ENCODE data around the gene ADK. TPM values are rescaled to one million over a fixed set of nuclear protein-coding genes. Genes with fewer than 3 reads are reported as not detected.

ADK gene
- total and polyA plus RNA-seq, 2 experiments from 2014 or later, result 39.9 to 53.0 TPM

DNA sequence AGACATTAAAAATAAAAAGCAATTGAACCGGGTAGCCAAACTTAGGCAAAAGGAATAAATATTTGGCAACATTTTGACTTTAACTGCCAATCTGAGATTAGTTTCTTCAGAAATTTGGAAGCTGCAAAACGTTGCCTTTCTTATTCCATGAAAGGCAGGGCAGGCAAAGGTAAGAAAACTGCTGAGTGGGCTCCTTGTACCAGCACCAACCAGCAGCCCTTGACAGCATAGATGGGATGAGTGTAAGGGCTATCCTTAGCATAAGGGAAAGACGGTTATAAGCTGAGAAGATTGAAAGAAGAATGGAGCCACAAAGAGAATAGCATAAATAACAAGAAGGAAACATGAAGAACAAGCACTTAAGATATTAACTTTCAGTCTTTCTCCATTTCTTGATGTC is 29.0 kb upstream of the ADK start (continued):
- TF ChIP-seq, protein P1, sequence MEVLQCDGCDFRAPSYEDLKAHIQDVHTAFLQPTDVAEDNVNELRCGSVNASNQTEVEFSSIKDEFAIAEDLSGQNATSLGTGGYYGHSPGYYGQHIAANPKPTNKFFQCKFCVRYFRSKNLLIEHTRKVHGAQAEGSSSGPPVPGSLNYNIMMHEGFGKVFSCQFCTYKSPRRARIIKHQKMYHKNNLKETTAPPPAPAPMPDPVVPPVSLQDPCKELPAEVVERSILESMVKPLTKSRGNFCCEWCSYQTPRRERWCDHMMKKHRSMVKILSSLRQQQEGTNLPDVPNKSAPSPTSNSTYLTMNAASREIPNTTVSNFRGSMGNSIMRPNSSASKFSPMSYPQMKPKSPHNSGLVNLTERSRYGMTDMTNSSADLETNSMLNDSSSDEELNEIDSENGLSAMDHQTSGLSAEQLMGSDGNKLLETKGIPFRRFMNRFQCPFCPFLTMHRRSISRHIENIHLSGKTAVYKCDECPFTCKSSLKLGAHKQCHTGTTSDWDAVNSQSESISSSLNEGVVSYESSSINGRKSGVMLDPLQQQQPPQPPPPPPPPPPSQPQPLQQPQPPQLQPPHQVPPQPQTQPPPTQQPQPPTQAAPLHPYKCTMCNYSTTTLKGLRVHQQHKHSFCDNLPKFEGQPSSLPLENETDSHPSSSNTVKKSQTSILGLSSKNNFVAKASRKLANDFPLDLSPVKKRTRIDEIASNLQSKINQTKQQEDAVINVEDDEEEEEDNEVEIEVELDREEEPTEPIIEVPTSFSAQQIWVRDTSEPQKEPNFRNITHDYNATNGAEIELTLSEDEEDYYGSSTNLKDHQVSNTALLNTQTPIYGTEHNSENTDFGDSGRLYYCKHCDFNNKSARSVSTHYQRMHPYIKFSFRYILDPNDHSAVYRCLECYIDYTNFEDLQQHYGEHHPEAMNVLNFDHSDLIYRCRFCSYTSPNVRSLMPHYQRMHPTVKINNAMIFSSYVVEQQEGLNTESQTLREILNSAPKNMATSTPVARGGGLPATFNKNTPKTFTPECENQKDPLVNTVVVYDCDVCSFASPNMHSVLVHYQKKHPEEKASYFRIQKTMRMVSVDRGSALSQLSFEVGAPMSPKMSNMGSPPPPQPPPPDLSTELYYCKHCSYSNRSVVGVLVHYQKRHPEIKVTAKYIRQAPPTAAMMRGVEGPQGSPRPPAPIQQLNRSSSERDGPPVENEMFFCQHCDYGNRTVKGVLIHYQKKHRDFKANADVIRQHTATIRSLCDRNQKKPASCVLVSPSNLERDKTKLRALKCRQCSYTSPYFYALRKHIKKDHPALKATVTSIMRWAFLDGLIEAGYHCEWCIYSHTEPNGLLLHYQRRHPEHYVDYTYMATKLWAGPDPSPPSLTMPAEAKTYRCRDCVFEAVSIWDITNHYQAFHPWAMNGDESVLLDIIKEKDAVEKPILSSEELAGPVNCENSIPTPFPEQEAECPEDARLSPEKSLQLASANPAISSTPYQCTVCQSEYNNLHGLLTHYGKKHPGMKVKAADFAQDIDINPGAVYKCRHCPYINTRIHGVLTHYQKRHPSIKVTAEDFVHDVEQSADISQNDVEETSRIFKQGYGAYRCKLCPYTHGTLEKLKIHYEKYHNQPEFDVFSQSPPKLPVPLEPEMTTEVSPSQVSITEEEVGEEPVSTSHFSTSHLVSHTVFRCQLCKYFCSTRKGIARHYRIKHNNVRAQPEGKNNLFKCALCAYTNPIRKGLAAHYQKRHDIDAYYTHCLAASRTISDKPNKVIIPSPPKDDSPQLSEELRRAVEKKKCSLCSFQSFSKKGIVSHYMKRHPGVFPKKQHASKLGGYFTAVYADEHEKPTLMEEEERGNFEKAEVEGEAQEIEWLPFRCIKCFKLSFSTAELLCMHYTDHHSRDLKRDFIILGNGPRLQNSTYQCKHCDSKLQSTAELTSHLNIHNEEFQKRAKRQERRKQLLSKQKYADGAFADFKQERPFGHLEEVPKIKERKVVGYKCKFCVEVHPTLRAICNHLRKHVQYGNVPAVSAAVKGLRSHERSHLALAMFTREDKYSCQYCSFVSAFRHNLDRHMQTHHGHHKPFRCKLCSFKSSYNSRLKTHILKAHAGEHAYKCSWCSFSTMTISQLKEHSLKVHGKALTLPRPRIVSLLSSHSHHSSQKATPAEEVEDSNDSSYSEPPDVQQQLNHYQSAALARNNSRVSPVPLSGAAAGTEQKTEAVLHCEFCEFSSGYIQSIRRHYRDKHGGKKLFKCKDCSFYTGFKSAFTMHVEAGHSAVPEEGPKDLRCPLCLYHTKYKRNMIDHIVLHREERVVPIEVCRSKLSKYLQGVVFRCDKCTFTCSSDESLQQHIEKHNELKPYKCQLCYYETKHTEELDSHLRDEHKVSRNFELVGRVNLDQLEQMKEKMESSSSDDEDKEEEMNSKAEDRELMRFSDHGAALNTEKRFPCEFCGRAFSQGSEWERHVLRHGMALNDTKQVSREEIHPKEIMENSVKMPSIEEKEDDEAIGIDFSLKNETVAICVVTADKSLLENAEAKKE (CRISPR knock-in tag; IDR thresholded peaks at IDR 0.05), result no peak
- TF ChIP-seq ZNF114 (CRISPR knock-in tag; IDR thresholded peaks at IDR 0.05) (no peak), EZH2 (IDR thresholded peaks at IDR 0.05; ENCODE audit: low read depth, unreplicated experiment) (no peak), NANOG (IDR thresholded peaks at IDR 0.05; ENCODE audit: borderline replicate concordance) (no peak)

DNA sequence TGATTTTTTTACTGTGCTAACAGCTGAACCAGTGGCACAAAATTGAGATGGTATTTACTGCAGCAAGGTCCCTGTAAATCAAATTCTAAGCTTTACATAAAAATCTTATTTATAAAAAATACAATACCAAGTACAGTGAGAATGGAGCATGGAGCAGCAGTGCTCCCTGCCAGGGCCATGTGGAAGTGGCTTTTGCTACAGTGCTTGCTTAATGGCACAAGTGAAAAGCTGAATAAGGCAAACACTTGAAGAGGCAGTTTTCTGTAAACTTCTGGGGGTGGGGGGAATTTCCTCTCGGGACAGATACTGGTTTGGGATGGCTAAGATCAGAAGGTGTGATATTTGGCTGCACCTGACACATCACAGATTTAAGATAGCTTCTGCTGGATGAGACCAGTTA is 27.9 kb upstream of the ADK start:
- Histone ChIP-seq H3K36me3 (ENCODE audit: insufficient read depth) (peaks cover 60% of the 10 kb centered on the region), H3K4me1 (ENCODE audit: insufficient read depth) (no peaks in the 10 kb centered on the region; the same call in 1 of the 2 replicates), H3K9me2 (ENCODE audit: insufficient read depth) (no peaks in the 10 kb centered on the region), H3K79me2 (replicated peaks; ENCODE audit: insufficient read depth) (no peaks in the 10 kb centered on the region), H4K20me1 (replicated peaks; ENCODE audit: insufficient read depth) (peaks cover 13% of the 10 kb centered on the region), H3K27me3 (ENCODE audit: insufficient read depth) (no peaks in the 10 kb centered on the region), H3F3A (replicated peaks; ENCODE audit: low read depth) (peaks cover 27% of the 10 kb centered on the region), H3K27ac (ENCODE audit: low read depth) (no peak overlapping the region), H3K4me2 (no peak overlapping the region), H3K4me3 (no peak overlapping the region), H2AFZ (no peak overlapping the region)
- Mint-ChIP-seq H3K9me3 (no peaks in the 10 kb centered on the region), H3K27me3 (ENCODE audit: insufficient read depth, low read depth, poor library complexity) (peaks cover 2% of the 10 kb centered on the region), H3K36me3 (ENCODE audit: low read depth) (peaks cover 63% of the 10 kb centered on the region), H3K4me1 (no peaks in the 10 kb centered on the region), H3K27ac (no peak overlapping the region), H3K4me3 (no peak overlapping the region)
- ATAC-seq, result no peak
- DNase-seq (ENCODE audit: low spot score), result no peak
- TF ChIP-seq, protein P1 (CRISPR knock-in tag; IDR thresholded peaks at IDR 0.05), result no peak
- TF ChIP-seq, protein P2, sequence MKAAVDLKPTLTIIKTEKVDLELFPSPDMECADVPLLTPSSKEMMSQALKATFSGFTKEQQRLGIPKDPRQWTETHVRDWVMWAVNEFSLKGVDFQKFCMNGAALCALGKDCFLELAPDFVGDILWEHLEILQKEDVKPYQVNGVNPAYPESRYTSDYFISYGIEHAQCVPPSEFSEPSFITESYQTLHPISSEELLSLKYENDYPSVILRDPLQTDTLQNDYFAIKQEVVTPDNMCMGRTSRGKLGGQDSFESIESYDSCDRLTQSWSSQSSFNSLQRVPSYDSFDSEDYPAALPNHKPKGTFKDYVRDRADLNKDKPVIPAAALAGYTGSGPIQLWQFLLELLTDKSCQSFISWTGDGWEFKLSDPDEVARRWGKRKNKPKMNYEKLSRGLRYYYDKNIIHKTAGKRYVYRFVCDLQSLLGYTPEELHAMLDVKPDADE (IDR thresholded peaks at IDR 0.05), result no peak
- TF ChIP-seq, protein P3, sequence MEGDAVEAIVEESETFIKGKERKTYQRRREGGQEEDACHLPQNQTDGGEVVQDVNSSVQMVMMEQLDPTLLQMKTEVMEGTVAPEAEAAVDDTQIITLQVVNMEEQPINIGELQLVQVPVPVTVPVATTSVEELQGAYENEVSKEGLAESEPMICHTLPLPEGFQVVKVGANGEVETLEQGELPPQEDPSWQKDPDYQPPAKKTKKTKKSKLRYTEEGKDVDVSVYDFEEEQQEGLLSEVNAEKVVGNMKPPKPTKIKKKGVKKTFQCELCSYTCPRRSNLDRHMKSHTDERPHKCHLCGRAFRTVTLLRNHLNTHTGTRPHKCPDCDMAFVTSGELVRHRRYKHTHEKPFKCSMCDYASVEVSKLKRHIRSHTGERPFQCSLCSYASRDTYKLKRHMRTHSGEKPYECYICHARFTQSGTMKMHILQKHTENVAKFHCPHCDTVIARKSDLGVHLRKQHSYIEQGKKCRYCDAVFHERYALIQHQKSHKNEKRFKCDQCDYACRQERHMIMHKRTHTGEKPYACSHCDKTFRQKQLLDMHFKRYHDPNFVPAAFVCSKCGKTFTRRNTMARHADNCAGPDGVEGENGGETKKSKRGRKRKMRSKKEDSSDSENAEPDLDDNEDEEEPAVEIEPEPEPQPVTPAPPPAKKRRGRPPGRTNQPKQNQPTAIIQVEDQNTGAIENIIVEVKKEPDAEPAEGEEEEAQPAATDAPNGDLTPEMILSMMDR (conservative IDR thresholded peaks at IDR 0.05; ENCODE audit: low read depth in 2 of 2), result no peak
- no peak for TF ChIP-seq POLR2AphosphoS5 (IDR thresholded peaks at IDR 0.05; ENCODE audit: low read depth)
- TF ChIP-seq NANOG (IDR thresholded peaks at IDR 0.05; ENCODE audit: borderline replicate concordance), result no peak
